Dermis lymphatic vessel endothelial cell (primary cell): ENCODE data around the gene GPR108. TPM values are rescaled to one million over a fixed set of nuclear protein-coding genes. Genes with fewer than 3 reads are reported as not detected.

Experiments used
- total RNA-seq: library from RNA; depleted of rRNA; stranded (reverse); fragments of >200 nt; gene quantifications from 2 replicates; pipeline ENCODE4 v1.2.1, GENCODE V29; 2014

GPR108 gene
- 38.6 and 51.6 TPM in 2 replicates for total RNA-seq

GRCh38 chr19:6737284-6737872 lies at the start of gene GPR108:
Gene GPR108 (minus strand): TSS chr19:6737580. CDS start chr19:6737576, 4 bp downstream.

GRCh38 chr19:6772028-6772865 lies 34.9 kb upstream of the GPR108 start, which contains the start of gene VAV1:
Gene VAV1 (plus strand): TSS chr19:6772708. CDS start chr19:6772808, 100 bp downstream.

GRCh38 chr19:6767357-6768235 lies 30.2 kb upstream of the GPR108 start, which contains the start of gene SH2D3A:
Gene SH2D3A (minus strand): TSS chr19:6767435. CDS start chr19:6763748, 3,687 bp downstream.

GRCh38 chr19:6739390-6739882 lies 2.1 kb upstream of the GPR108 start, which contains the start of gene TRIP10:
Gene TRIP10 (plus strand): TSS chr19:6739680. CDS start chr19:6739762, 82 bp downstream.

GRCh38 chr19:6720369-6721137 lies 16.8 kb downstream of the GPR108 start, which contains the start of gene C3:
Gene C3 (minus strand): TSS chr19:6720650. CDS start chr19:6720589, 61 bp downstream.

Other genes with a start within 250 kb of the GPR108 start
- gene TUBB4A, start 235.3 kb downstream of the GPR108 start, total RNA-seq = not detected in 2 replicates
- 0.17 and 0.76 TPM in 2 replicates for gene TNFSF9, start 206.6 kb downstream of the GPR108 start, total RNA-seq
- not detected in 2 replicates for gene CD70, start 146.4 kb downstream of the GPR108 start, total RNA-seq
- gene TNFSF14, start 67.4 kb downstream of the GPR108 start, total RNA-seq = not detected in 2 replicates
- gene C3, start 16.9 kb downstream of the GPR108 start, total RNA-seq = 0.33 TPM in 1 of 2 replicates, not detected in the other
- gene TRIP10, start 2.1 kb upstream of the GPR108 start, total RNA-seq = 19.1 and 23.0 TPM in 2 replicates
- 2.2 and 3.0 TPM in 2 replicates for gene SH2D3A, start 29.9 kb upstream of the GPR108 start, total RNA-seq
- gene VAV1, start 35.1 kb upstream of the GPR108 start, total RNA-seq = under 0.01 TPM in 1 of 2 replicates, not detected in the other
- not detected in 2 replicates for gene ADGRE1, start 150.0 kb upstream of the GPR108 start, total RNA-seq